Stimulated activated CD8-positive, alpha-beta memory T cell treated with anti-CD3 and anti-CD28 coated beads, Interleukin-2, amount 100 ng/mL, for 1 hour (primary cell): ENCODE measurements around the gene ORC6.

Experiments
- DNase-seq, 2 donors: peaks; one replicate each; pipeline ENCODE4 v3.0.0-alpha.2; 2020; ENCODE audit warnings: low read depth in 2 of 2

ORC6 gene

GRCh38 chr16:46731691-46732555, 42.5 kb downstream of the ORC6 start:
- no peak for DNase-seq

DNA sequence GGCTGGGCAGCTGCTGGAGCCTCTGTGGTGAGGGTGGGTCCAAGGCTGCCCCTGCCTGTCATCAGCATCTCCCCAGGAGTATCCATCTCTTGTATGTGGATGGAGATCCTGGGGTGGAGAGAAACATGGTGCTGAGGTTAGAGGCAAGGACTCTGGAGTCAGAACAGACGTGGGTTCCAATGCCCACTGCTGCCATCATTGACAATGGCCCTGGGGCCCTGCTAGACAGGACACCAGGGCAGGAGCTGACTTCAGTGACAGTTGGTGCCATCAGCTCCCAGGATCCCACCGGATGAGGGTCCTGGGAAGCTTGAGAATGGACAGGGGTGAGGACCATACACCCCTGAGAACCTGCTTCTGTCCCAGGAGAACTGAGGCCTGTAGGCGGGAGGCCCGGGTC, 43.1 kb downstream of the ORC6 start:
- DNase-seq: no peak

- no peak for DNase-seq
Measured at GRCh38 chr16:46733319-46733830, 43.9 kb downstream of the ORC6 start.

DNA sequence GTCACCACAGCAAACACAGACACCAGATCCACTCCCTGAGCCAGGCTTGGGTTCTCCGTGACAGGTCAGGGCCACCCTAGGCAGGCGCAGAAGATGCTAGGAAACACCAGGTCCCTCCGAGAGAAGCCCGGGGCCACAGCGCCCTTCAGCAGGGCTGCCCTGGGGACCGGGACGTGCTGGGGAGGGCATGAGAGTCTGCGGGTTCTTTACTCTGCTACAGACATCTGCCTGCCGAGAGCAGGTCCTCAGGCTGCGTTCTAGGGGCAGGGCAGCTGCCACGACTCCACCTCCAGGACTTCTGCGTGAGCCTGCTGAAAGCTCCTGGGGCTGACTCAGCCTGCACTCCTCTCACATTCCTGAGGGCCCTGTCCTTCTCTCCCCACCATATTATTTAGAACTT, 47.2 kb downstream of the ORC6 start:
- DNase-seq: no peak

GRCh38 chr16:46737621-46738214, 48.3 kb downstream of the ORC6 start:
- DNase-seq: no peak

DNA sequence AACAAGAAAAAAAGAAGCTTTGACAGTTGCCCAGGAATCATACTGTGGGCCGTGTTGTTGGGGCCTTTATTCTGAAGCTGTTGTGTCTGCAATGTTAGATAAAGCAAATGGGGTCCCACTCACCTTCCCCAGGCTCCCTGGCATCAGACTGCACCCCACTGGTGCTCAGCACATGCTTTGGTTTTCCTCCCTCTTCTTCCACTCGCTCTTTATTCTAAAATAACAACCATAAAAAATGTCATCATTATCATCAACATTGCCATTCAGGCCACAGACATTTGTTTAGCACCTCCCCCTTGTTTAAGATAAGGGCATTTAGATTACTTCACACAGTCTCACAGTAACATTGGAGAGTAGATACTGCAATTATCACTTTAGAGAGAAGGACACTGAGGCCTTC, 50.5 kb downstream of the ORC6 start:
- DNase-seq: no peak

DNA sequence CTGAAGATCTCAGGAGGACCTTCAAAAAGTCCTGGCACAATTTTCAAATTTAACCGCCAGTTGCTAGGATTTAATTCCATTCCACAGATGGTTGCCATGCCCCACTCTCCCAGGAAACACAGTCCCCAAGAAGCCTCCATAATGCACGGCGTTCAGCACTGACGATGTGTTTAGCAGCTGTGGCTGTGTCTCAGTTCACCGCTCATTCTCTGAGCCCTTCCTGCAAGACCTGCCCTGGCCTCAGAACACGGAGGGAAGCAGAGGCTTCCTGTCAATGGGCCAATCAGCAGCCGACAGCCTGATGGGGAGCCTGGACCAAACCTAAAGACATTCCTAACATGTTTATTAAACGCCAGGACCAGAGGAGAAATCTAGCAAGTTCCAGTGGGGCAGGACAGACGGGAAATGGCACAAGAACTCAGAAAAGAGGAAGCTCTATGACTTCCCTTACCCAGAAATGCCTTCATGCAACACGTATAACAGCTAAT, 53.8 kb downstream of the ORC6 start:
- no peak for DNase-seq

GRCh38 chr16:46745617-46746016, 56.2 kb downstream of the ORC6 start:
- DNase-seq: no peak

DNA sequence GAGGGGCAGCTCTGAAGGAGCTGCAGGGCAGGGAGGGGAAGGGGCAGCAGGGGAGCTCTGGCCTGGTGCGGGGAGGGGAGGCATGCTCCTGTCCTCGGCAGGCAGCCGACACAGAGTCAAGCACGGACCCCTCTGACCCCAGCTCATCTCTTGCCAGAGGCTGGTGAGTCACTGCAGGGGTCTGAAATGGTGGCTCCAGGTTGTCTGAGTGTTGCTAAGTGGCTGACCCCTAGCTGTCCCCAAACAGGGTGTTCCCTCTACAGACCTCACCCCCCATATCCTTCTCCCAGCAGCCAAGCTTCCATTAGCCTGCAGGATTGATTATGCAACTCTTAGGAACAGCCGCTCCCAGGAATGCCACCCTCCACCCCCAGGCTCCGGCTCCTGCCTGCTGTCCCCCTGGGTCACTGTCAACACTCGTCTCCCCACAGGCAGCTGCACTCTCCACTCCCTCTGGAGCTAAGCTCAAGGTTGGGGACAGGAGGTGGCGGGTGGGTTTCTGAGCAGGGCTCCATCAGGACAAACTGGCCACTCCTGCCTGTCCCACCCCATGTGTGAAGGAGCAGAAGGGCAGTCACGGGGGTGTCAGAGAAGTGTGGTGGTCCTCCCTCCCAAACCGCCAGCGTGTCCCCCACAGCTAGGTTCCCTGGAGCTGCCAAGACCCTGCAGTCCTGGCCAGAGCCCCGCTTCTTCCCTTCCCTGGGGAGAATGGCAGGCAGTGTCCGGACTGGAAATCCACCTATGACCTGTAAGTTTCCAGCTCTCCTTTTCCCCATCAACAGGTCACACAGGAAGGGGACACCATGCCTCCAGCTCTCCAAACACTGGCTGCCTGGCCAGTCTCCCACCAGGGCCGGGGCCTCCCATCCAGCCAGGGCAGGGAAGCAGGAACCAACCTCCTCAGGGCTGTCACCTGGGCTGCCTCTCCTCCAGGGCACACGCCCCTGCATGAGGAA, 57.6 kb downstream of the ORC6 start:
- no peak for DNase-seq
